Activated T-cell treated with anti-CD3 and anti-CD28 coated beads for 1 hour (primary cell): Measurements from ENCODE around the gene AKAP8L.
"Not testable (repeated sequence)": the region's sequence is repeated elsewhere in the genome, so short reads cannot be mapped to it uniquely, and the experiment has no call there.

Source experiments
- DNase-seq: peaks from one replicate; pipeline ENCODE4 v3.0.0-alpha.2; 2020; ENCODE audit warnings: low read depth

AKAP8L gene

GRCh38 chr19:15352535-15352934 is 66.3 kb downstream of the AKAP8L start:
- DNase-seq = not testable (repeated sequence)

- not testable (repeated sequence) for DNase-seq
Observed at GRCh38 chr19:15341328-15341727, 77.5 kb downstream of the AKAP8L start.

DNA sequence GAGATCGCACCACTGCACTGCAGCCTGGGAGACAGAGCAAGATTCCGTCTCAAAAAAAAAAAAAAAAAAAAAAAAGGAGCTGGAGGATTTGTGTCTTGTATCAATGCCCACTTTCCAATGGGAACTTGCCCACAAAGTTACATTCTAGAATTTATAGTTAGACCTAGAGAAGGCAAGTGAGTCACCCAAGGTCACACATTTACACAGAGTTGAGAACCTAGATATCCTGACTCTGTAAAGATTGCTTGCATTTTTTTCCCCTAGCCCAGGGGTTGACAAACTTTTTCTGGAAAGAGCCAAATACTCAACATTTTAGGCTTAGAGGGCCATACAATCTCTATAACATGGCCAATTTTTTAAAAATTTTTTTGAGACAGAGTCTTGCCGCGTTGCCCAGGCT is 78.7 kb downstream of the AKAP8L start:
- no peak for DNase-seq

DNA sequence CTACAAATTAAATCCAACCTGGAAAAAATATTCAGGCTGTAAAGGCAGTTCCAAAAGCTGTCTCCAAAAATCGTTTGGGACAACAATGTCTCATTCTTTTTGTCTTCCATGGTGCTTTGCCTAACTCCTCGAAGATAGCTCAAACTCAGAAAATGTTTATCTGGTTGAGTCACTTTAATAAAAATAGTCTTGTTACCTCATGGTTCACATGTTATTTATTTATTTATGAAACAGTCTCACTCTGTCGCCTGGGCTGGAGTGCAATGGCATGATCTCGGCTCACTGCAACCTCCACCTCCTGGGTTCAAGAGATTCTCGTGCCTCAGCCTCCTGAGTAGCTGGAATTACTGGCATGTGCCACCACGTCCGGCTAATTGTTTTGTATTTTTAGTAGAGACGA is 81.6 kb downstream of the AKAP8L start:
- DNase-seq = no peak

GRCh38 chr19:15335992-15336391 is 82.8 kb downstream of the AKAP8L start:
- DNase-seq = not testable (repeated sequence)

DNA sequence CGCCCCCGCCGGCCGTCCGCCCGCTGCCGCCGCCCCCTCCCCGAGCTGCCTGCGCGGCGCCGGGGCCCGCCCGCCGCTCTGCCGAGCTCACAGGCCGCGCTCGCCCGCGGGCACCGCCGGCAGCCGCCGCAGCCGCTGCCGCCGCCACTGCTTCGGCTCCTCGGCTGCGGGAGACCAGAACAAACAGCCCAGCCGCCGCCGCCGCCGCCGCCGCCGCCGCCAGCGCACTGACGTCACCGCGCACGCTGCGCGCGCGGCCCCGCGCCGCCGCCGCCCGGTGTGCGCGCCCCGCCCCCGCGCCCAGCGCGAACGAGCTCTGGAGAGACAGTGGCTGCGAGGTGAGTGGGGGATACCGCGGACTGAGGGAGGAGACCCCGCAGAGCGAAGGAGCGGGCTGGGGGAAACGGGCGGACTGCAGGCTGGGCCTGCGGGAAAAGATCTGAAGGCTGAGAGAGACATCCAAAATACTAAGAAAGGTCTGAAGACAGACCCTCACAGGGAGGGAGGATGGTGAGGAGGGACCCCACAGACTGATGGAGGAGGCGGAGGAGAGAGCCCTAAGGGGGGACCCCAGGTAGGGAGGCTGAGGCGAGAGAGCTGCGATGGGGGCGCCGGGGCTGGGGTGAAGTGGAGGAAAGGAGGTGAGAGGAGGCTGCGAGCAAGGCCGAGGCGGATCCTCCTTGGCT is 86.3 kb downstream of the AKAP8L start, which contains the start of gene BRD4:
TSS of gene BRD4 (minus strand) at position 229 of the 686 bp plus-strand sequence. CDS start 59,440 bp downstream, outside the sequence.
- DNase-seq = peak; percentile 74

GRCh38 chr19:15331419-15332310 is 87.1 kb downstream of the AKAP8L start:
- DNase-seq = peak; percentile 44

DNA sequence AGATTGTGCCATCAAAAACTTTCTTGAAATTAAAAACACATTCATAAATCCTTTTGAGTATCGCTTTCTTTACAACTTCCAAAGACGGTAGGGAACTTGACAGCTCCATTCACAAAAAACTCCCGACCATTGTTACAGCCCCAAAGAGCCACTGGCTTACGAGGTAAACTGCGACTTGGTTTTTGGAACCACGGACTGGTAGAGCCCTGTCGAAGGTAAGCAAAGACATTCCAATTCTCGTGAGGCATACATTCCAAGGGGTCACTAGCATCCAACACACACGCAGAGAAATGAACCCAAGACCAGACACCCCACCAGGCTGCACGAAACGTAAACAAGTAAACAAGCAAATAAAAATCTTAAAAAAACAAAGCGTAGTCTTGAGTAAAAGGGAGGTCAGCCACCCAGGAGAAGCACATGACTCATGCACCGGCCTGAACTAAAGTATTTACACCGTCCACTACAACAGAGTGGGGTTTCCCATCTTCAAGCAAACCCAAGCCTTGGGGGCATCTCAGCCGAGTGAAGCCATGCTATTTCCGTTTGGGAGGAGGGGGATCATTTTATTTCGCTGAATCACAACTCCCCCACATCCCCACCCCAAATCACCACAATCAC is 87.9 kb downstream of the AKAP8L start:
- DNase-seq = no peak
